Mucosa of descending colon (tissue), 3 donors: Measurements from ENCODE around the gene ZNF649. TPM values are rescaled to one million over a fixed set of nuclear protein-coding genes. Genes with fewer than 3 reads are reported as not detected.

Source experiments
- ATAC-seq: fragments of 200-7000 bp; cut with Tn5 transposase; one replicate; pipeline ENCODE4 v1.9.1; 2020; ENCODE audit warnings: mild to moderate bottlenecking, moderate library complexity
- DNase-seq, 3 donors: peaks; one replicate each; pipeline ENCODE4 v3.0.0-alpha.2; 2020
- H3K36me3 ChIP-seq: fragments of 200-600 bp; one replicate; pipeline ENCODE4 v1.8.0; 2021; ENCODE audit warnings: low read depth, mild to moderate bottlenecking
- H3K4me1 ChIP-seq: fragments of 200-600 bp; one replicate; pipeline ENCODE4 v1.8.0; 2021; ENCODE audit warnings: low read depth, mild to moderate bottlenecking
- H3K4me3 ChIP-seq: fragments of 200-600 bp; one replicate; pipeline ENCODE4 v1.8.0; 2021; ENCODE audit warnings: mild to moderate bottlenecking
- H3K9me3 ChIP-seq: fragments of 200-600 bp; one replicate; pipeline ENCODE4 v1.8.0; 2021; ENCODE audit warnings: mild to moderate bottlenecking
- intact Hi-C, 2 donors: fragments of 100-400 bp; cut with DNase I in 1 of 2; cut with micrococcal nuclease in 1 of 2; formaldehyde crosslinking; loops; one replicate each; pipeline versions ENCODE4 v1.11.0 to v1.11.1; 2022; cut with DNase I, micrococcal nuclease
- total RNA-seq, 3 donors: library from RNA; stranded (reverse); fragmentation: NEBNext Ultra II Directional in 2 of 3; extraction: Animal tissue kit (Norgen Biotek cat#: 25700) in 2 of 3; gene quantifications; one replicate each; pipeline versions ENCODE4 v1.2.1 to v1.2.4, GENCODE V29; 2021 to 2023
- TF ChIP-seq, protein P1 (sequence below): fragments of 200-600 bp; IDR thresholded peaks from one replicate; pipeline ENCODE4 v1.8.0; 2022; ENCODE audit warnings: antibody characterized with exemption, mild to moderate bottlenecking
- donor health status: DM: no; HTN: no; CAD: no; lungs with moderate emphysema.
- donor health status: DM: no; HTN: no; CAD: no.
- donor health status: DM: no; HTN: yes; CAD: no.

The ZNF649 gene
- total RNA-seq, 3 donors from 2014 or later: 7.5 to 15.8 (median 9.0) TPM

- DNase-seq (no peak), ATAC-seq (no peak)
- TF ChIP-seq, protein P1, sequence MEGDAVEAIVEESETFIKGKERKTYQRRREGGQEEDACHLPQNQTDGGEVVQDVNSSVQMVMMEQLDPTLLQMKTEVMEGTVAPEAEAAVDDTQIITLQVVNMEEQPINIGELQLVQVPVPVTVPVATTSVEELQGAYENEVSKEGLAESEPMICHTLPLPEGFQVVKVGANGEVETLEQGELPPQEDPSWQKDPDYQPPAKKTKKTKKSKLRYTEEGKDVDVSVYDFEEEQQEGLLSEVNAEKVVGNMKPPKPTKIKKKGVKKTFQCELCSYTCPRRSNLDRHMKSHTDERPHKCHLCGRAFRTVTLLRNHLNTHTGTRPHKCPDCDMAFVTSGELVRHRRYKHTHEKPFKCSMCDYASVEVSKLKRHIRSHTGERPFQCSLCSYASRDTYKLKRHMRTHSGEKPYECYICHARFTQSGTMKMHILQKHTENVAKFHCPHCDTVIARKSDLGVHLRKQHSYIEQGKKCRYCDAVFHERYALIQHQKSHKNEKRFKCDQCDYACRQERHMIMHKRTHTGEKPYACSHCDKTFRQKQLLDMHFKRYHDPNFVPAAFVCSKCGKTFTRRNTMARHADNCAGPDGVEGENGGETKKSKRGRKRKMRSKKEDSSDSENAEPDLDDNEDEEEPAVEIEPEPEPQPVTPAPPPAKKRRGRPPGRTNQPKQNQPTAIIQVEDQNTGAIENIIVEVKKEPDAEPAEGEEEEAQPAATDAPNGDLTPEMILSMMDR: no peak
- Histone ChIP-seq H3K36me3 (no peaks in the 10 kb centered on the region), H3K9me3 (peaks cover 94% of the 10 kb centered on the region), H3K4me3 (no peak overlapping the region), H3K4me1 (no peaks in the 10 kb centered on the region)
- intact Hi-C loops: no loop called here
These were observed 20.1 kb downstream of the ZNF649 start for GRCh38 chr19:51884713-51885112.

- intact Hi-C loops: no loop called here
- TF ChIP-seq, protein P1: no peak
- DNase-seq: no peak
- Histone ChIP-seq H3K4me1 (no peaks in the 10 kb centered on the region), H3K4me3 (no peak overlapping the region), H3K36me3 (no peaks in the 10 kb centered on the region), H3K9me3 (peaks cover 93% of the 10 kb centered on the region)
- ATAC-seq: no peak
These were observed 22.3 kb downstream of the ZNF649 start for GRCh38 chr19:51882518-51882917.

- DNase-seq (no peak), ATAC-seq (no peak)
- no peaks in the 10 kb centered on the region for H3K4me1 ChIP-seq
- H3K36me3 ChIP-seq: peaks cover 9% of the 10 kb centered on the region
- H3K9me3 ChIP-seq: peaks cover 100% of the 10 kb centered on the region
- TF ChIP-seq, protein P1: no peak
- intact Hi-C loops: no loop called here
- no peak overlapping the region for H3K4me3 ChIP-seq
These were observed 31.7 kb downstream of the ZNF649 start for GRCh38 chr19:51873097-51873496.

- H3K4me1 ChIP-seq: no peaks in the 10 kb centered on the region
- no peak overlapping the region for H3K4me3 ChIP-seq
- H3K9me3 ChIP-seq: peaks cover 98% of the 10 kb centered on the region
- TF ChIP-seq, protein P1: no peak
- intact Hi-C loops: no loop called here
- DNase-seq (no peak), ATAC-seq (no peak)
- no peaks in the 10 kb centered on the region for H3K36me3 ChIP-seq
These were observed 42.8 kb downstream of the ZNF649 start for GRCh38 chr19:51861870-51862622.

Other genes starting within 250 kb of the ZNF649 start
- gene SPACA6, start 211.7 kb downstream of the ZNF649 start, total RNA-seq: 10 to 100 TPM in 1 of 3 donors, 1 to 10 TPM in 2; 2.9 to 35.5 (median 4.1) TPM
- gene HAS1, start 181.0 kb downstream of the ZNF649 start, total RNA-seq: under 1 TPM in 2 of 3 donors, not detected in 1; 0.14 to 0.51 TPM
- 10 to 100 TPM in 1 of 3 donors, 1 to 10 TPM in 1, not detected in 1; 3.6 to 14.5 TPM for gene FPR1, start 153.1 kb downstream of the ZNF649 start, total RNA-seq
- 1 to 10 TPM in 1 of 3 donors, under 1 TPM in 1, not detected in 1; 0.41 to 2.7 TPM for gene FPR2, start 143.8 kb downstream of the ZNF649 start, total RNA-seq
- 1 to 10 TPM; 3.6 to 9.8 (median 7.4) TPM for gene FPR3, start 109.9 kb downstream of the ZNF649 start, total RNA-seq
- gene ZNF577, start 17.1 kb downstream of the ZNF649 start, total RNA-seq: 10 to 100 TPM in 1 of 3 donors, 1 to 10 TPM in 2; 5.8 to 17.2 (median 9.7) TPM
- gene ZNF613, start 22.5 kb upstream of the ZNF649 start, total RNA-seq: 1 to 10 TPM; 6.6 to 9.3 (median 8.0) TPM
- 10 to 100 TPM; 13.5 to 21.8 (median 21.1) TPM for gene ZNF350, start 81.8 kb upstream of the ZNF649 start, total RNA-seq
- 10 to 100 TPM in 1 of 3 donors, 1 to 10 TPM in 2; 5.0 to 15.5 (median 6.3) TPM for gene ZNF615, start 103.2 kb upstream of the ZNF649 start, total RNA-seq
- gene ZNF614, start 123.4 kb upstream of the ZNF649 start, total RNA-seq: 1 to 10 TPM; 3.8 to 7.9 (median 4.1) TPM
- 10 to 100 TPM in 2 of 3 donors, 1 to 10 TPM in 1; 9.1 to 18.4 (median 10.3) TPM for gene ZNF432, start 143.8 kb upstream of the ZNF649 start, total RNA-seq
- gene ZNF841, start 190.7 kb upstream of the ZNF649 start, total RNA-seq: 10 to 100 TPM; 13.4 to 22.4 (median 20.1) TPM
- gene ZNF616, start 234.9 kb upstream of the ZNF649 start, total RNA-seq: 10 to 100 TPM in 2 of 3 donors, 1 to 10 TPM in 1; 5.5 to 13.4 (median 11.1) TPM